Smooth muscle cell (in vitro differentiated cells): ENCODE measurements around the gene SQSTM1. TPM values are rescaled to one million over a fixed set of nuclear protein-coding genes. Genes with fewer than 3 reads are reported as not detected.
"Not testable (repeated sequence)": the region's sequence is repeated elsewhere in the genome, so short reads cannot be mapped to it uniquely, and the experiment has no call there.

ENCODE experiments used
- DNase-seq: peaks from one replicate; lab custom pipeline; 2025; ENCODE audit not compliant: unreplicated experiment; lab: John Stamatoyannopoulos, UW
- H2AFZ ChIP-seq: fragments of 200-600 bp; sonication (generic); 2 replicates; pipeline ENCODE4 v1.6.0; 2016; ENCODE audit warnings: antibody characterized with exemption, low read depth, mild to moderate bottlenecking
- H3F3A ChIP-seq: fragments of 200-600 bp; sonication (generic); 2 replicates; pipeline ENCODE4 v1.6.0; 2017; ENCODE audit warnings: antibody characterized with exemption, low read depth
- H3K27ac ChIP-seq: fragments of 200-600 bp; sonication (generic); 2 replicates; pipeline ENCODE4 v1.5.1; 2016; ENCODE audit warnings: low read depth, mild to moderate bottlenecking
- H3K27me3 ChIP-seq: fragments of 200-600 bp; sonication (generic); 2 replicates; pipeline ENCODE4 v1.6.1; 2016; ENCODE audit warnings: low read depth, mild to moderate bottlenecking
- H3K36me3 ChIP-seq: fragments of 200-600 bp; sonication (generic); 2 replicates; pipeline ENCODE4 v1.5.1; 2016; ENCODE audit warnings: low read depth
- H3K4me1 ChIP-seq: fragments of 200-600 bp; sonication (generic); 2 replicates; pipeline ENCODE4 v1.5.1; 2016; ENCODE audit warnings: low read depth
- H3K4me2 ChIP-seq: fragments of 200-600 bp; sonication (generic); 2 replicates; pipeline ENCODE4 v1.6.0; 2016; ENCODE audit warnings: mild to moderate bottlenecking
- H3K4me3 ChIP-seq: fragments of 200-600 bp; sonication (generic); 2 replicates; pipeline ENCODE4 v1.5.1; 2016; ENCODE audit warnings: mild to moderate bottlenecking
- H3K79me2 ChIP-seq: fragments of 200-600 bp; sonication (generic); 2 replicates; pipeline ENCODE4 v1.6.0; 2016; ENCODE audit warnings: low read depth, mild to moderate bottlenecking
- H3K9ac ChIP-seq: fragments of 200-600 bp; sonication (generic); 2 replicates; pipeline ENCODE4 v1.6.0; 2016; ENCODE audit warnings: low read depth
- H3K9me3 ChIP-seq: fragments of 200-600 bp; sonication (generic); replicated peaks from 2 replicates; pipeline ENCODE4 v1.5.1; 2016; ENCODE audit warnings: low read depth
- H4K20me1 ChIP-seq: fragments of 200-600 bp; sonication (generic); 2 replicates; pipeline ENCODE4 v1.6.0; 2016; ENCODE audit warnings: low read depth
- WGBS: methylation state at CpG from one replicate; pipeline ENCODE4 v1.1.7; 2016; ENCODE audit warnings: low lambda C conversion rate; 5-methylcytosine and 5-hydroxymethylcytosine counted together
- polyA plus RNA-seq: library from polyadenylated mRNA; unstranded; fragments of >200 nt; fragmentation: Nextera tagmentation; extraction: Ambion mirVana; gene quantifications from 2 replicates; pipeline ENCODE4 v1.2.1, GENCODE V29; 2016
- total RNA-seq: library from RNA; depleted of rRNA; stranded (reverse); fragments of >200 nt; gene quantifications from 2 replicates; pipeline ENCODE4 v1.2.3, GENCODE V29; 2014
- TF ChIP-seq, protein P1 (sequence below): fragments of 200-600 bp; sonication (generic); IDR thresholded peaks from 2 replicates; pipeline ENCODE4 v1.5.1; 2017; ENCODE audit warnings: borderline replicate concordance, mild to moderate bottlenecking, antibody characterized with exemption; ENCODE audit not compliant: insufficient read depth, poor library complexity, severe bottlenecking

SQSTM1 gene
- total and polyA plus RNA-seq, 2 experiments from 2014 or later = 114 to 159 TPM

GRCh38 chr5:179781846-179782245, 38.9 kb upstream of the SQSTM1 start:
- Histone ChIP-seq H3K79me2 (no peaks in the 10 kb centered on the region), H3K27me3 (no peaks in the 10 kb centered on the region), H3F3A (no peaks in the 10 kb centered on the region), H4K20me1 (peaks cover 3% of the 10 kb centered on the region), H3K27ac (no peak overlapping the region), H3K4me3 (no peak overlapping the region), H2AFZ (no peak overlapping the region), H3K4me2 (no peak overlapping the region), H3K9me3 (no peaks in the 10 kb centered on the region), H3K36me3 (no peaks in the 10 kb centered on the region), H3K4me1 (no peaks in the 10 kb centered on the region), H3K9ac (no peak overlapping the region)
- TF ChIP-seq, protein P1, sequence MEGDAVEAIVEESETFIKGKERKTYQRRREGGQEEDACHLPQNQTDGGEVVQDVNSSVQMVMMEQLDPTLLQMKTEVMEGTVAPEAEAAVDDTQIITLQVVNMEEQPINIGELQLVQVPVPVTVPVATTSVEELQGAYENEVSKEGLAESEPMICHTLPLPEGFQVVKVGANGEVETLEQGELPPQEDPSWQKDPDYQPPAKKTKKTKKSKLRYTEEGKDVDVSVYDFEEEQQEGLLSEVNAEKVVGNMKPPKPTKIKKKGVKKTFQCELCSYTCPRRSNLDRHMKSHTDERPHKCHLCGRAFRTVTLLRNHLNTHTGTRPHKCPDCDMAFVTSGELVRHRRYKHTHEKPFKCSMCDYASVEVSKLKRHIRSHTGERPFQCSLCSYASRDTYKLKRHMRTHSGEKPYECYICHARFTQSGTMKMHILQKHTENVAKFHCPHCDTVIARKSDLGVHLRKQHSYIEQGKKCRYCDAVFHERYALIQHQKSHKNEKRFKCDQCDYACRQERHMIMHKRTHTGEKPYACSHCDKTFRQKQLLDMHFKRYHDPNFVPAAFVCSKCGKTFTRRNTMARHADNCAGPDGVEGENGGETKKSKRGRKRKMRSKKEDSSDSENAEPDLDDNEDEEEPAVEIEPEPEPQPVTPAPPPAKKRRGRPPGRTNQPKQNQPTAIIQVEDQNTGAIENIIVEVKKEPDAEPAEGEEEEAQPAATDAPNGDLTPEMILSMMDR = no peak
- 79% methylated on average over 4 of the region's 4 CpGs for WGBS
- DNase-seq = no peak

DNA sequence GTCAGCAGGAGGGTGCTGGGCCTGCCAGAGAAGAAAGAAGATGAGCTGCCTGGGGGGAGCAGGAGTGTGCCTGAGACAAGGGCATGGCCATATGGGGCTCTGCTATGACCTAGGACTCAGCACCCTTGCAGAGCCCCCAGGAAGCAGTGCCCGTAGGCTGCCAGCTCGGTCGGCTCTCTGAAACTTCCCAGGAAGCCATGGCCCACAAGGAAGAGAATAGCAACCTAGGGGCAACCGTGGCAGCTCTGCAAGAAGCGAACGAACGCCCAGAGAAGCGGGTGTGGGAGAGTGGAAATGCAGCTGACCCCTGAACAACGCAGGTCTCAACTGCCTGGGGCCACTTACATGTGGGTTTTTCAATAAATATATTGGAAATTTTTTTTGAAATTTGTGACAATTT, 37.6 kb upstream of the SQSTM1 start:
- WGBS = 95% methylated on average over 9 of the region's 9 CpGs
- Histone ChIP-seq H3K27ac (no peak overlapping the region), H3K79me2 (no peaks in the 10 kb centered on the region), H3K9me3 (no peaks in the 10 kb centered on the region), H3K27me3 (no peaks in the 10 kb centered on the region), H4K20me1 (peaks cover 3% of the 10 kb centered on the region), H3K36me3 (no peaks in the 10 kb centered on the region), H3K4me3 (no peak overlapping the region), H2AFZ (no peak overlapping the region), H3F3A (no peaks in the 10 kb centered on the region), H3K9ac (no peak overlapping the region), H3K4me2 (no peak overlapping the region), H3K4me1 (no peaks in the 10 kb centered on the region)
- TF ChIP-seq, protein P1 = no peak
- no peak for DNase-seq

DNA sequence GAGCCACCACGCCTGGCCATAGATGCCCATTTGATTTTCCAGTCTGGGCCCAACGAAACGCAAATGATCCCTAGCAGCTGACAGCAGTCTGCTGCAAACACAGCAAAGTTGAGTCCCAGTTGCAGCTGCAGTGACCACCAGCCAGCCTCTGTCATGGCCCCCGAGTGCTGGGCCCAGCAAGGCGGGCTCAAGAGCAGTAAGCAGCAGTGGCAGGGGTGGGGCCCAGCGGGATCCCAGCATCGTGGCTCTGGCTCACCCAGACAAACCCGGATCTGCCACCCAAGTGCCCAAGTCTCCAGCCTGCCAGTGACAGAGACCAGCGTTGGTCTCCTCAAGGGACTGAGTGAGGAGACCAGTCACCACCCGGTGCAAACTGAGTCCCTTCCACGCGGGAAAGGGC, 33.8 kb upstream of the SQSTM1 start:
- no peak overlapping the region for H2AFZ ChIP-seq
- no peaks in the 10 kb centered on the region for H3K9me3 ChIP-seq
- no peak for DNase-seq
- H3K4me2 ChIP-seq = no peak overlapping the region
- H4K20me1 ChIP-seq = no peaks in the 10 kb centered on the region
- no peaks in the 10 kb centered on the region for H3K36me3 ChIP-seq
- no peaks in the 10 kb centered on the region for H3F3A ChIP-seq
- no peak overlapping the region for H3K27ac ChIP-seq
- TF ChIP-seq, protein P1 = no peak
- no peak overlapping the region for H3K4me3 ChIP-seq
- no peaks in the 10 kb centered on the region for H3K79me2 ChIP-seq
- WGBS = 94% methylated on average over 12 of the region's 12 CpGs
- H3K27me3 ChIP-seq = no peaks in the 10 kb centered on the region
- no peaks in the 10 kb centered on the region for H3K4me1 ChIP-seq
- H3K9ac ChIP-seq = no peak overlapping the region

DNA sequence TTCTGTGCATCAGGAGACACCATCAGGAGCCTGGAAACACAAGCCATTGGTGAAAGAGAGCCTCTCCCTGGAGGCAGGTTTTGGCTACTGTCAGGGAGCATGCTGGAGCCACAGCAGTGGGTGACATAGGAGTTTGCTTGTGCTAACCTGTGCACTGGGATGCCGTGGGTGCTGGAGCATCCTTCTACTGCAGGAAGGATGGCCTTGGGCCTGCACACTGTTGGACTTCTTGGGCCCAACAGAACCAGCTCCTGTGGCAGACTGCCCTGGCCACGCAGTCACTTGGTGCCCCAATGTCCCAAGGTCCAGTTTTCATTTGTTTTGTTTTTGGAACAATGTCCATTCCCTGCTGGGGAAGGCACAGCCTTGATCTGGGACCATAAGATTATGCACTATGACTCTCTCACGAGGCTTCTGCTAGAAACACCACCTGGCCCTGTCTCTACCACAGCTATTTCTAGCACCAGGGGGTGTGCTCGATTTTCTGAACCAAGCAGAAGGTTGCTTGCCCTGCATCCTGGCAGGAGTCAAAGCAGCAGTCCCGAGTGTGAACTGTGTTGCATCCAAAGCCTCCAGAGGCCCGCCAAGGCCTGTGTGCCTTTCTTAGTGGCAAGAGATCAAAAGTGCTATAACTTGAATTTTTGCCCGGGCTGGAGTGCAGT, 32.4 kb upstream of the SQSTM1 start:
- Histone ChIP-seq H3F3A (no peaks in the 10 kb centered on the region), H3K79me2 (no peaks in the 10 kb centered on the region), H3K36me3 (no peaks in the 10 kb centered on the region), H3K4me3 (no peak overlapping the region), H3K4me2 (no peak overlapping the region), H3K27ac (no peak overlapping the region), H4K20me1 (no peaks in the 10 kb centered on the region), H3K9ac (no peak overlapping the region), H3K4me1 (no peaks in the 10 kb centered on the region), H2AFZ (no peak overlapping the region), H3K9me3 (no peaks in the 10 kb centered on the region), H3K27me3 (no peaks in the 10 kb centered on the region)
- DNase-seq = no peak
- WGBS = 95% methylated on average over 7 of the region's 7 CpGs
- TF ChIP-seq, protein P1 = no peak

DNA sequence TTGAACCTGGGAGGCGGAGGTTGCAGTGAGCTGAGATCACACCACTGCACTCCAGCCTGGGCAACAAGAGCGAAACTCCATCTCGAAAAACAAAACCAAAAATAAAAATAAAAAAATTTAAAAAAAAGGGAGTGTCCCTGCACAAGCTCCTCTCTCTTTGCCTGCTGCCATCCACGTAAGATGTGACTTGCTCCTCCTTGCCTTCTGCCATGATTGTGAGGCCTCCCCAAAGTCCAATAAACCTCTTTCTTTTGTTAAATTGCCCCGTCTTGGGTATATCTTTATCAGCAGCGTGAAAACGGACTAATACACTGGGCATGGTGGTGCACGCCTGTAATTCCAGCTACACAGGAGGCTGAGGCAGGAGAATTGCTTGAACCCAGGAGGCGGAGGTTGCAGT, 31.4 kb upstream of the SQSTM1 start:
- H3K36me3 ChIP-seq, H3K4me1 ChIP-seq, H3K9me3 ChIP-seq, H3K9ac ChIP-seq, H3K79me2 ChIP-seq, H4K20me1 ChIP-seq, H3F3A ChIP-seq, H3K27ac ChIP-seq, H2AFZ ChIP-seq, DNase-seq, H3K4me2 ChIP-seq, H3K27me3 ChIP-seq, H3K4me3 ChIP-seq: not testable (repeated sequence)
- WGBS = 97% methylated on average over 9 of the region's 9 CpGs
